Limb (tissue), 2 donors: ENCODE data around the gene MAMDC4.
"Not testable (repeated sequence)": the region's sequence is repeated elsewhere in the genome, so short reads cannot be mapped to it uniquely, and the experiment has no call there.

ENCODE experiments used
- DNase-seq, 2 donors: peaks; one replicate each; pipeline ENCODE4 v3.0.0-alpha.2; 2016; ENCODE audit errors: extremely low spot score in 2 of 2

The MAMDC4 gene

GRCh38 chr9:136851941-136852663 is at the start of gene MAMDC4:
MAMDC4 (plus strand) TSS chr9:136852346; CDS start chr9:136852417, 71 bp downstream.
- DNase-seq, result peak in 1 of 2 donors; percentile 34

DNA sequence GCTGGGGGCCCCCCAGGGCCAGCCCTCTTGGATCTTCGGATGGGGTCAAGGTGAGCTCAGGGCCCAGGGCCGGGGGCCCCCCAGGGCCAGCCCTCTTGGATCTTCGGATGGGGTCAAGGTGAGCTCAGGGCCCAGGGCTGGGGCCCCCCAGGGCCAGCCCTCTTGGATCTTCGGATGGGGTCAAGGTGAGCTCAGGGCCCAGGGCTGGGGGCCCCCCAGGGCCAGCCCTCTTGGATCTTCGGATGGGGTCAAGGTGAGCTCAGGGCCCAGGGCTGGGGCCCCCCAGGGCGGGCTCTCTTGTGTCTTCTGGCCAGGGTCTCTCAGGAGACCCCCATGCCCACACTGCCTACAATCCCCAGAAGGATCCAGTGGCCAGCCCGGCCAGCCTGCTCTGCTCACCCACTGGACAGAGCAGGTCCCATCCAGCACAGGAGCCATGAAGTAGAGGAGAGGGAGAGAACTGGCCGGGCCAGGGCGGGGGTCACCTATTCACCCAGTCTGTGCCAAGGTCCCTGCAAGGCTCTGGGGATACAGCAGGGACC is 49.1 kb upstream of the MAMDC4 start:
- DNase-seq, result not testable (repeated sequence)

DNA sequence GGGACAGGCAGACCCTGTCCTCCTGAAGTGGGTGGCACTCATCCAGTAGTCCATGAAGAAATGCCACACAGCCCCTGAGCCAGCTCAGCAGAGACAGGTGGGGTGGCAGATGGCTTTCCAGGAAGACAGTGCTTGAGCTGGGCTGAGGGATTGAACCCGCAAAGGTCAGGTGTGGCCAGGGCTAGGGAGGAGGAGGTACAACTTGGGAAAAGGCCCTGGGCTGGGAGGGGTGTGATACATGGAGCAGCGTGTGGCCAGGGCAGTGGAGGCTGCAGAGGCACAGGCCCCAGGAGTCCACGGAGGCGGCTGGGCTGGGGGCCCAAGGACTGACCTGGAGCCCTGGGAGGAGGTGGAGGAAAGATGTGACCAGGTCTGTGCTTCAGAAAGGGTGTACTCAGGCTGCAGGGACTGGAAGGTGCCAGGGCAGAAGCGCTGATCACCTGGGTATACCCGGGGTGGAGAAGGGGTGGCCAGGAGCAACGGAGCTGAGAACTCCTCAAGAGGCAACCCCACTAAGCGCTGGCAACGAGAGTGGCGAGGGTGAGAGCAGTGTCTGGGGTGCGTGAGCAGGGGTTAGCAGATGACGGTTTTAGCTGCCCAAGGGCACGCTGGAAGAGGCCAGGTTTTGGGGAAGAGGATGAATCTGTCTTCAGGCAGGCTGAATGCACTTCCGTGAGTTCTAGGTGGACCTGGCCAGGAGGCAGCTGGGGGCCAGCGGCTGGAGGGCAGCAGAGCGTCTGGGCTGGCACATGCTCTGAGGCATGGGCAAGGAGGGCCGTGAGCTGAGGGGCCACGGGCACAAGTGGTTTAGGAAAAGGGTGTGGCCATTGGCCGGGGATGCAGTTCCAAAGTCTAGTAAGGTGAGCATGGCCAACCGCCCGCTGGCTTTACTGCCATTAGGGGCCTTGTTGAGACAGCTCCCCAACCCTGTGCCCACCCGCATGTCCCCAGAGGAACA is 48.3 kb upstream of the MAMDC4 start:
- DNase-seq, result no peak

DNA sequence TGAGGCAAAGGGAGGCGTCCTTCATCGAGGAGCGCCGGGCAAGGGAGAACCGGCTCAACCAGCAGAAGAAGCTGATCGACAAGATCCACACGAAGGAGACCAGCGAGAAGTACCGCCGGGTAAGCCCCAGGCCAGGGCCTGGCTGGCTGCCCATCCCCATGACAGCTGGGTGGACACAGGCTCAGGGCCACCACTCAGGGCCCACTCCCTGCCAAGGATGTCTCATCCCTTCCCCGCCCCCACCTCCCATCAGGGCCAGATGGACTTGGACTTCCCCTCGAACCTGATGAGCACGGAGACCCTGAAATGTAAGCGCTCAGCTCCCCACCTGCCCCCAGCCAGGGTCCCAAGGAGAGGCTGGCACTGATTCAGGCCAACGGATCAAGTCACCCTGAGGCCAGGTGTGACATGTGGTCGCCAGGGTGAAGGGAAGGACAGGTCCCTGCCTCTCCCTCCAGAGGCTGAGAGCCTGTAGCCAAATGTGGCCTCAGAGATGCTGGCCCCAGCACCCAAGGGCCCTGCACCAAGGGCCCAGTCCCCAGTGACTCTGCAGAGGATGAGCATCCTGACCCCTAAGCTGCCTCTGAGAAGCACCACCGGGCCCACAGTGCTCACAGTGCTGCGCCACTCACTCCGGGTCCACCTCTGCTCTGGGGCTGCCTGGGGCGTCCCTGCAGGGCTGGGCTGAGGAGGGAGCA is 47.5 kb upstream of the MAMDC4 start:
- no peak for DNase-seq

DNA sequence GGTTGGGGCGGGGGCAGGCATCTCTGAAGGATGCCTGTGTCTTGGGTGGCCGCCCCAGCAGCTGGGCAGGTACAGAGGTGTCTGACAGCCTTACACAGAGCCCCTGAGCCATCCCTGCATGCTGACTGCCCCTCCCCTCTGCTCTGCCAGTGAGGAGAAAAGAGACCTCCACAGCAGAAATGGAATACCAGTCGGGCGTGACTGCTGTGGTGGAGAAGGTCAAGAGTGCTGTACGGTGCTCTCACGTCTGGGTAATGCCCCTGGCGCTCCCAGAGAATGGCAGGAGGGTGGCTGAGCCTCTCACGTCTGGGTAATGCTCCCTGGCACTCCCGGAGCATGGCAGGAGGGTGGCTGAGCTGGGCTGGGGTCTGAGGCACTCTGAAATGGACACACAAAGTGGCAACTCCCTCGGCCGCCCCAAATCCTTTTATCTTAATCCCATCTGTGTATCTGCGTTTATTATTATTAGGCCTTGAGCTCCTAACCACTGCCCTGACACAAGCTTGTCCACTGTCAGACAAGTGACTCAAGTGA is 46.9 kb upstream of the MAMDC4 start:
- peak in 1 of 2 donors; percentile 25 for DNase-seq

- peak in 1 of 2 donors; percentile 32 for DNase-seq
These were observed 46.1 kb upstream of the MAMDC4 start for GRCh38 chr9:136806067-136806466.

DNA sequence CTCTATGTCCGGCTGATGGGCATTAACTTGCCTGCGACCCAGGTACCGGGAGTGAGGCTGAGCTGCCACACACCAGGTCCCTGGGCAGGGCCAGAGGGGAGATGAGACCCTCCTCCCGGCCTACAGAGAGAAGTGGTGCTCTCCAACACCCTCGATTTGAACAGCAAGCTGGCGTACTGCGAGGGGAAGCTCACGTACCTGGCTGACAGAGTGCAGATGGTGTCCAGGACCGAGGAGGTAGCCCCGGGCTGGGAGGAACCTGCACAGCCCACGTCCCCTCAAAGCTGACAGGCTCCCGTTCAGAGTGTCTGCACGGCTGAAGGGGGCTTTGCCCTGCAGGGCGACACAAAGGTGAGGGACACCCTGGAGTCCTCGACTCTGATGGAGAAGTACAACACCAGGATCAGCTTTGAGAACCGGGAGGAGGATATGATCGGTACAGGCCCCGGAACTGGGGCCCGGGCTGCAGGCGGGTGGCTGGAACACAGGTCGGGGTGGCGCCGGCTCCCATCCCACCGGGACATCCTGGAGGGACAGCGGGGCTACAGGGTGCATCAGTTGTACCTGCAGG is 45.4 kb upstream of the MAMDC4 start:
- DNase-seq, result peak in 1 of 2 donors; percentile 23

DNA sequence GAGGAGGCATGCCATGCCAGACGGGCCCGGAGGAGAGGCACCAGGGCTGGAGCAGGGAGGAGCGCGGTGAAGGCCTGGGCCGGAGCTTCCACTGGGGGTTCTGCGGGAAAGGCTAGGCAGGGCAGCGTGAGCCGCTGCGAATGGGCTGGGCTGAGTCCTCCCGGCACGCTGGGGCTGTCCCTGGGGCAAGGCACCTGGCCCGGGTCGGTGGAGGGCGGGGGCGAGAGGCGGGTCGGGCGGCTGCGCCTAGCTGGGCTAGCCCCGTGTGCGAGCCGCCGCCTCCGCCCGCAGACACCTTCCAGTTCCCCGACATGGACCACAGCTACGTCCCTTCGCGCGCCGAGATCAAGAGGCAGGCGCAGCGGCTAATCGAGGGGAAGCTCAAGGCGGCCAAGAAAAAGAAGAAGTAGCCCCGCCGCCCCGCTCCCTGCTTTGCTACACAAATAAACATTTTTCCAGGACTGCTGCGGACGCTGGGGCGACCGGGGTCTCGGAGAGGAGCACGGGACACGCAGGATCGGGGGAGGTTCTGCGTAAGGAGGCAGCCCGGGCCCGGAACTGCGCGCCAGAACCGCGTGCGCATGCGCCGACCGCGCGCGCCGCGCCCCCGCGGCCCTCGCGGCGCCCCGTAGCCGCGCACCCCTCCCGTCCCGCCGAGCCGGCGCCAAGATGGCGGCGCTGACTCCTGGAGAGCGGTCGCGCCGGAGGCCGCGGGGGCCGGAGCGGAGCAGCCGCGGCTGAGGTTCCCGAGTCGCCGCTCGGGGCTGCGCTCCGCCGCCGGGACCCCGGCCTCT is 44.7 kb upstream of the MAMDC4 start, which contains the start of gene RABL6:
RABL6 (plus strand) TSS at position 668 of the 794 bp plus-strand sequence. CDS start 249 bp downstream, outside the sequence.
- DNase-seq, result peak; percentile 78 to 90

- no peak for DNase-seq
These were observed 43.9 kb upstream of the MAMDC4 start for GRCh38 chr9:136808075-136808805.

DNA sequence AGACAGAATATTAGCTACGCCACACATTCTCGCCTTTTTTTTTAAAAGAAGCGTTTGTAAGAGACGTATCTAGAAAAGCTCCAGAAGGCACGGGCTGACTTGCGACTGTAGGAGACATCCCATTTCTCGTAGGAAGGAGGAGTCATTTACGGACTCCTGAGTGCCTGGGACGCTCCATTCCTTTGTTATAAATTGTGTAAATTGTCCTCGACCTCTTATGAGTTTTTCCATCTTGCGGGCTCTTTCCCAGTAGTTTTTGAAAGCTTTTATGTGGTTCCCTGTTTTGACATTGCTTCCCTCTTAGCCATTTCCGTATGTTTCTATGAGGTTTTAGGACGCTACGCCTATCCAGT is 43.4 kb upstream of the MAMDC4 start:
- DNase-seq, result no peak

GRCh38 chr9:136814725-136815421 is 37.3 kb upstream of the MAMDC4 start:
- no peak for DNase-seq

- no peak for DNase-seq
These were observed 36.7 kb upstream of the MAMDC4 start for GRCh38 chr9:136815422-136815782.

GRCh38 chr9:136820971-136821825 is 30.9 kb upstream of the MAMDC4 start:
- DNase-seq, result peak in 1 of 2 donors; percentile 50

GRCh38 chr9:136821826-136822544 is 30.2 kb upstream of the MAMDC4 start:
- no peak for DNase-seq

GRCh38 chr9:136823136-136824046 is 28.8 kb upstream of the MAMDC4 start:
- DNase-seq, result peak in 1 of 2 donors; percentile 22
